Natural killer cell (primary cell): ENCODE data around the gene SLC36A2. TPM values are rescaled to one million over a fixed set of nuclear protein-coding genes. Genes with fewer than 3 reads are reported as not detected.
A peak's percentile ranks its signal among the peaks of the same experiment; 100 is the strongest.

Experiments used
- ATAC-seq, 3 donors: fragments of 150-1000 bp in 2 of 3; fragments of 200-7000 bp in 1 of 3; cut with Tn5 transposase; 1 replicate in 1 of 3; 2 replicates in 2 of 3; pipeline ENCODE4 v1.10.0; 2021; ENCODE audit warnings: mild to moderate bottlenecking in 2 of 3, moderate library complexity in 2 of 3
- DNase-seq, 2 donors: peaks; one replicate each; pipeline versions ENCODE4 v3.0.0 to v3.0.0-alpha.2; 2013 to 2021; ENCODE audit warnings: mixed read lengths in 1 of 2
- H3K27ac ChIP-seq: one replicate; pipeline ENCODE4 v1.5.1; 2013; ENCODE audit warnings: mild to moderate bottlenecking, low read length
- H3K27me3 ChIP-seq: one replicate; pipeline ENCODE4 v1.6.1; 2013; ENCODE audit warnings: low read length; ENCODE audit not compliant: control insufficient read depth, insufficient read depth
- H3K36me3 ChIP-seq: one replicate; pipeline ENCODE4 v1.6.1; 2013; ENCODE audit warnings: low read length; ENCODE audit not compliant: control insufficient read depth, insufficient read depth
- H3K4me1 ChIP-seq: one replicate; pipeline ENCODE4 v1.6.1; 2013; ENCODE audit warnings: low read length; ENCODE audit not compliant: control insufficient read depth, insufficient read depth
- H3K4me3 ChIP-seq: one replicate; pipeline ENCODE4 v1.5.1; 2013; ENCODE audit warnings: low read length
- H3K9me3 ChIP-seq: one replicate; pipeline ENCODE4 v1.6.1; 2013; ENCODE audit warnings: low read length; ENCODE audit not compliant: control insufficient read depth, insufficient read depth
- H3K27ac Mint-ChIP-seq, 2 donors: one replicate each; pipeline ENCODE4 v1.8.0; 2022; ENCODE audit warnings: mild to moderate bottlenecking in 2 of 2, mixed read lengths in 2 of 2, moderate library complexity in 1 of 2
- H3K27me3 Mint-ChIP-seq, 2 donors: one replicate each; pipeline ENCODE4 v1.8.0; 2022; ENCODE audit warnings: low read depth in 2 of 2, mixed read lengths in 2 of 2
- H3K36me3 Mint-ChIP-seq: one replicate; pipeline ENCODE4 v1.8.0; 2022; ENCODE audit warnings: mixed read lengths
- H3K4me1 Mint-ChIP-seq, 2 donors: one replicate each; pipeline ENCODE4 v1.8.0; 2022; ENCODE audit warnings: mixed read lengths in 2 of 2
- H3K4me3 Mint-ChIP-seq: one replicate; pipeline ENCODE4 v1.8.0; 2022; ENCODE audit warnings: mild to moderate bottlenecking, moderate library complexity, mixed read lengths
- H3K9me3 Mint-ChIP-seq, 2 donors: one replicate each; pipeline ENCODE4 v1.8.0; 2022; ENCODE audit warnings: mixed read lengths in 2 of 2
- CTCF ChIP-seq: fragments of 200-600 bp; IDR thresholded peaks from one replicate; pipeline ENCODE4 v1.8.0; 2022; ENCODE audit warnings: antibody characterized with exemption
- WGBS: methylation state at CpG from one replicate; pipeline ENCODE4 v1.1.7; 2013; ENCODE audit warnings: missing lambda C conversion rate; ENCODE audit not compliant: insufficient coverage; 5-methylcytosine and 5-hydroxymethylcytosine counted together
- intact Hi-C: fragments of 100-400 bp; cut with micrococcal nuclease; formaldehyde crosslinking; loops from one replicate; pipeline ENCODE4 v1.14.2; 2022
- total RNA-seq, 4 donors: library from RNA; stranded (reverse); fragments of 120-200 nt in 1 of 4; gene quantifications; one replicate each; pipeline versions ENCODE4 v1.2.3 to v1.2.4, GENCODE V29; 2013 to 2022

SLC36A2 gene
- total RNA-seq, 3 donors from 2014 or later (not counting 1 experiment from before 2014, with no cell fraction given): not detected

GRCh38 chr5:151270599-151270998 lies 76.8 kb downstream of the SLC36A2 start:
- Histone ChIP-seq H3K36me3 (peaks cover 20% of the 10 kb centered on the region), H3K4me3 (no peak overlapping the region), H3K9me3 (no peaks in the 10 kb centered on the region), H3K4me1 (no peaks in the 10 kb centered on the region), H3K27me3 (no peaks in the 10 kb centered on the region), H3K27ac (no peak overlapping the region)
- TF ChIP-seq CTCF: no peak
- intact Hi-C loops: no loop called here
- Mint-ChIP-seq H3K27ac (no peak overlapping the region), H3K9me3 (no peaks in the 10 kb centered on the region), H3K4me3 (no peak overlapping the region), H3K27me3 (no peaks in the 10 kb centered on the region), H3K4me1 (no peaks in the 10 kb centered on the region), H3K36me3 (no peaks in the 10 kb centered on the region)
- WGBS: 55% methylated on average over 1 of the region's 1 CpG
- DNase-seq: no peak
- peak in 1 of 3 donors; percentile 24 for ATAC-seq

- H3K4me3 ChIP-seq: no peak overlapping the region
- Mint-ChIP-seq H3K27ac (no peak overlapping the region), H3K36me3 (no peaks in the 10 kb centered on the region), H3K27me3 (no peaks in the 10 kb centered on the region), H3K4me3 (no peak overlapping the region), H3K9me3 (no peaks in the 10 kb centered on the region), H3K4me1 (no peaks in the 10 kb centered on the region)
- 94% methylated on average over 7 of the region's 11 CpGs for WGBS
- DNase-seq: no peak
- H3K36me3 ChIP-seq: peaks cover 20% of the 10 kb centered on the region
- H3K9me3 ChIP-seq: no peaks in the 10 kb centered on the region
- no peaks in the 10 kb centered on the region for H3K4me1 ChIP-seq
- ATAC-seq: no peak
- H3K27ac ChIP-seq: no peak overlapping the region
- TF ChIP-seq CTCF: no peak
- intact Hi-C loops: no loop called here
- no peaks in the 10 kb centered on the region for H3K27me3 ChIP-seq
Observed at GRCh38 chr5:151267491-151268260, 79.7 kb downstream of the SLC36A2 start.

Other genes starting within 250 kb of the SLC36A2 start
- 100 to 1,000 TPM; 504 to 629 (median 535) TPM for gene ANXA6, start 189.8 kb downstream of the SLC36A2 start, total RNA-seq
- gene CCDC69, start 123.5 kb downstream of the SLC36A2 start, total RNA-seq: 100 to 1,000 TPM; 181 to 227 (median 204) TPM
- gene GM2A, start 94.4 kb downstream of the SLC36A2 start, total RNA-seq: 10 to 100 TPM in 2 of 3 donors, 1 to 10 TPM in 1; 9.6 to 15.9 (median 15.6) TPM
- gene SLC36A3, start 43.8 kb downstream of the SLC36A2 start, total RNA-seq: not detected
- gene SLC36A1, start 100.0 kb upstream of the SLC36A2 start, total RNA-seq: 10 to 100 TPM; 10.9 to 16.1 (median 13.0) TPM
- gene FAT2, start 243.8 kb upstream of the SLC36A2 start, total RNA-seq: not detected